Small intestine (tissue), 16 donors: ENCODE measurements around the gene CENPC. TPM values are rescaled to one million over a fixed set of nuclear protein-coding genes. Genes with fewer than 3 reads are reported as not detected.

Experiments
- DNase-seq, 2 donors: peaks; one replicate each; pipeline versions ENCODE4 v3.0.0 to v3.0.0-alpha.2; 2013
- FAIRE-seq: peaks from 2 replicates; lab custom pipeline; 2012; peaks lifted over from hg19 to GRCh38; lab: Jason Lieb, UNC
- H3K27ac ChIP-seq, 3 donors: one replicate each; pipeline ENCODE4 v1.5.1; 2013; ENCODE audit warnings: low read length in 2 of 3, mild to moderate bottlenecking in 2 of 3, control low read depth in 1 of 3, inconsistent platforms in 1 of 3, low read depth in 1 of 3, moderate library complexity in 1 of 3
- H3K27me3 ChIP-seq, 3 donors: one replicate each; pipeline ENCODE4 v1.6.1; 2013; ENCODE audit warnings: low read length in 3 of 3, inconsistent platforms in 1 of 3; ENCODE audit not compliant: control insufficient read depth in 3 of 3, insufficient read depth in 3 of 3
- H3K36me3 ChIP-seq, 3 donors: one replicate each; pipeline ENCODE4 v1.6.1; 2013; ENCODE audit warnings: low read length in 3 of 3, inconsistent platforms in 1 of 3, low read depth in 1 of 3, mild to moderate bottlenecking in 1 of 3, moderate library complexity in 1 of 3; ENCODE audit not compliant: control insufficient read depth in 3 of 3, insufficient read depth in 2 of 3
- H3K4me1 ChIP-seq, 3 donors: one replicate each; pipeline ENCODE4 v1.6.1; 2013; ENCODE audit warnings: low read length in 2 of 3, inconsistent platforms in 1 of 3, low read depth in 1 of 3, mild to moderate bottlenecking in 1 of 3, moderate library complexity in 1 of 3; ENCODE audit not compliant: control insufficient read depth in 3 of 3, insufficient read depth in 2 of 3
- H3K4me3 ChIP-seq, 3 donors: one replicate each; pipeline ENCODE4 v1.5.1; 2013; ENCODE audit warnings: low read length in 3 of 3, control low read depth in 1 of 3, inconsistent platforms in 1 of 3, low read depth in 1 of 3, mild to moderate bottlenecking in 1 of 3, moderate library complexity in 1 of 3
- H3K9me3 ChIP-seq, 2 donors: one replicate each; pipeline ENCODE4 v1.6.1; 2013; ENCODE audit warnings: low read depth in 1 of 2, low read length in 1 of 2; ENCODE audit not compliant: control insufficient read depth in 2 of 2, insufficient read depth in 1 of 2
- WGBS, 3 donors: extraction: QIAGEN DNeasy Blood & Tissue Kit; methylation state at CpG; one replicate each; pipeline ENCODE4 v1.1.7; 2013; 5-methylcytosine and 5-hydroxymethylcytosine counted together
- long read RNA-seq, 10 donors: transcript quantifications; one replicate each; lab custom pipeline, GENCODE V29; 2026
- polyA plus RNA-seq, 4 donors: library from polyadenylated mRNA; stranded (reverse) in 3 of 4; unstranded in 1 of 4; fragments of 200-250 nt in 3 of 4; fragments of 120-200 nt in 1 of 4; gene quantifications; one replicate each; pipeline versions ENCODE4 v1.2.1 to v1.2.3, GENCODE V29; 2013
- donor health status: healthy with polysubstance abuse.
- donor health status: control.
- donor health status: control.
- donor health status: Bipolar disorder and iron deficiency.
- donor health status: healthy.

Gene CENPC
- 10 to 100 TPM in 1 of 4 donors, 1 to 10 TPM in 3; 4.0 to 20.8 (median 5.0) TPM for polyA plus RNA-seq
- long read RNA-seq, donor 1, full-length matches to known transcripts, result 4 of 4 reads
- long read RNA-seq, donor 1, partial matches to known transcripts, result 0 of 4 reads
- long read RNA-seq, donor 1, other reads (novel, unspliced or antisense), result 0 of 4 reads
- long read RNA-seq, donor 2, result 0 reads
- long read RNA-seq, donor 3, full-length matches to known transcripts, result 1 of 1 reads
- long read RNA-seq, donor 3, partial matches to known transcripts, result 0 of 1 reads
- long read RNA-seq, donor 3, other reads (novel, unspliced or antisense), result 0 of 1 reads
- long read RNA-seq, donor 4, result 0 reads
- long read RNA-seq, donor 5, result 0 reads
- long read RNA-seq, donor 6, result 0 reads
- long read RNA-seq, donor 7, result 0 reads
- long read RNA-seq, donor 8, result 0 reads
- long read RNA-seq, donor 9, result 0 reads
- long read RNA-seq, donor 10, result 0 reads

GRCh38 chr4:67545199-67546003 lies at the start of gene CENPC:
Gene CENPC, minus strand, starts transcription at chr4:67545503. Its CDS starts 148 bp downstream, at chr4:67545355.
- WGBS, 3 donors, result 0 to 1% (median 1%) methylated on average over 52 to 53 of the region's 53 CpGs
- no peaks in the 10 kb centered on the region for H3K27me3 ChIP-seq
- peak within 1 kb of the TSS; percentile 92 to 97 (median 96) for H3K27ac ChIP-seq
- H3K4me3 ChIP-seq, result peak within 1 kb of the TSS; percentile 82 to 93 (median 87)
- peaks cover 2 to 15% (median 3%) of the 10 kb centered on the region in 3 donors for H3K4me1 ChIP-seq
- DNase-seq, result peak; percentile 97
- peaks cover 0 to under 1% (median 0%) of the 10 kb centered on the region in 3 donors for H3K36me3 ChIP-seq
- FAIRE-seq, result no peak
- H3K9me3 ChIP-seq, result no peaks in the 10 kb centered on the region

GRCh38 chr4:67593741-67594175 lies 48.5 kb upstream of the CENPC start:
- H3K36me3 ChIP-seq, result no peaks in the 10 kb centered on the region
- DNase-seq (no peak), FAIRE-seq (no peak)
- no peak overlapping the region for H3K4me3 ChIP-seq
- no peaks in the 10 kb centered on the region for H3K4me1 ChIP-seq
- WGBS, 3 donors, result 77 to 82% (median 79%) methylated on average over 2 of the region's 2 CpGs
- no peaks in the 10 kb centered on the region for H3K9me3 ChIP-seq
- H3K27ac ChIP-seq, result no peak overlapping the region
- no peaks in the 10 kb centered on the region for H3K27me3 ChIP-seq

- WGBS, 3 donors, result 88 to 90% (median 88%) methylated on average over 3 of the region's 3 CpGs
- H3K4me1 ChIP-seq, result no peaks in the 10 kb centered on the region
- no peak overlapping the region for H3K4me3 ChIP-seq
- DNase-seq (no peak), FAIRE-seq (no peak)
- H3K27ac ChIP-seq, result no peak overlapping the region
- no peaks in the 10 kb centered on the region for H3K9me3 ChIP-seq
- H3K27me3 ChIP-seq, result no peaks in the 10 kb centered on the region
- H3K36me3 ChIP-seq, result no peaks in the 10 kb centered on the region
Measured at GRCh38 chr4:67587156-67587555, 41.9 kb upstream of the CENPC start.

- FAIRE-seq, result no peak
- Histone ChIP-seq H3K27ac (no peak overlapping the region), H3K9me3 (no peaks in the 10 kb centered on the region), H3K4me3 (no peak overlapping the region), H3K36me3 (no peaks in the 10 kb centered on the region), H3K27me3 (no peaks in the 10 kb centered on the region), H3K4me1 (no peaks in the 10 kb centered on the region)
- no peak for DNase-seq
Measured at GRCh38 chr4:67584496-67584895, 39.2 kb upstream of the CENPC start.

- H3K9me3 ChIP-seq, result no peaks in the 10 kb centered on the region
- DNase-seq (no peak), FAIRE-seq (no peak)
- H3K4me1 ChIP-seq, result no peaks in the 10 kb centered on the region
- H3K36me3 ChIP-seq, result no peaks in the 10 kb centered on the region
- H3K27ac ChIP-seq, result no peak overlapping the region
- 40 to 50% (median 46%) methylated on average over 2 of the region's 2 CpGs for WGBS, 3 donors
- H3K27me3 ChIP-seq, result no peaks in the 10 kb centered on the region
- no peak overlapping the region for H3K4me3 ChIP-seq
Measured at GRCh38 chr4:67581913-67582312, 36.6 kb upstream of the CENPC start.

GRCh38 chr4:67581208-67581857 lies 36.0 kb upstream of the CENPC start:
- WGBS, 3 donors, result 62 to 82% (median 66%) methylated on average over 8 of the region's 8 CpGs
- H3K36me3 ChIP-seq, result no peaks in the 10 kb centered on the region
- no peak overlapping the region for H3K27ac ChIP-seq
- no peaks in the 10 kb centered on the region for H3K4me1 ChIP-seq
- H3K27me3 ChIP-seq, result no peaks in the 10 kb centered on the region
- no peaks in the 10 kb centered on the region for H3K9me3 ChIP-seq
- H3K4me3 ChIP-seq, result no peak overlapping the region
- no peak for FAIRE-seq
- no peak for DNase-seq

GRCh38 chr4:67580577-67580976 lies 35.3 kb upstream of the CENPC start:
- FAIRE-seq, result no peak

GRCh38 chr4:67576538-67576937 lies 31.2 kb upstream of the CENPC start:
- WGBS, 3 donors, result 83 to 93% (median 88%) methylated on average over 1 of the region's 1 CpG
- Histone ChIP-seq H3K36me3 (no peaks in the 10 kb centered on the region), H3K9me3 (no peaks in the 10 kb centered on the region), H3K27ac (peak overlapping the region in 1 of 3 donors; percentile 49), H3K27me3 (no peaks in the 10 kb centered on the region), H3K4me3 (no peak overlapping the region), H3K4me1 (no peaks in the 10 kb centered on the region)
- DNase-seq (no peak), FAIRE-seq (no peak)

More at GRCh38 chr4:67580577-67580976, 35.3 kb upstream of the CENPC start:
- no peak overlapping the region for H3K4me3 ChIP-seq
- 82 to 94% (median 86%) methylated on average over 3 of the region's 3 CpGs for WGBS, 3 donors
- H3K27me3 ChIP-seq, result no peaks in the 10 kb centered on the region
- H3K27ac ChIP-seq, result no peak overlapping the region
- no peak for DNase-seq
- no peaks in the 10 kb centered on the region for H3K36me3 ChIP-seq
- H3K4me1 ChIP-seq, result no peaks in the 10 kb centered on the region
- no peaks in the 10 kb centered on the region for H3K9me3 ChIP-seq
